NCI-H2171 (cell line): ENCODE data around the gene C21orf58.
"Not testable (repeated sequence)": the region's sequence is repeated elsewhere in the genome, so short reads cannot be mapped to it uniquely, and the experiment has no call there.

Experiments used
- DNase-seq: peaks from one replicate; lab custom pipeline; 2025; lab: John Stamatoyannopoulos, UW

Gene C21orf58

GRCh38 chr21:46323710-46324389, at the start of gene C21orf58, which contains the start of gene PCNT:
C21orf58 (minus strand) TSS chr21:46323870; CDS start chr21:46322738, 1,132 bp downstream.
PCNT (plus strand) TSS chr21:46324156; CDS start chr21:46324229, 73 bp downstream.
- DNase-seq = peak; percentile 96

GRCh38 chr21:46372947-46373346, 49.3 kb upstream of the C21orf58 start:
- DNase-seq = not testable (repeated sequence)

GRCh38 chr21:46372014-46372485, 48.4 kb upstream of the C21orf58 start:
- DNase-seq = no peak

GRCh38 chr21:46371204-46372013, 47.7 kb upstream of the C21orf58 start:
- DNase-seq = no peak

- DNase-seq = no peak
Observed at GRCh38 chr21:46369520-46370235, 46.0 kb upstream of the C21orf58 start.

- DNase-seq = no peak
Observed at GRCh38 chr21:46368533-46369285, 45.0 kb upstream of the C21orf58 start.

- DNase-seq = no peak
Observed at GRCh38 chr21:46366966-46367365, 43.3 kb upstream of the C21orf58 start.

- DNase-seq = no peak
Observed at GRCh38 chr21:46366561-46366960, 42.9 kb upstream of the C21orf58 start.

- DNase-seq = no peak
Observed at GRCh38 chr21:46366091-46366490, 42.4 kb upstream of the C21orf58 start.

- DNase-seq = no peak
Observed at GRCh38 chr21:46363698-46364097, 40.0 kb upstream of the C21orf58 start.

GRCh38 chr21:46362946-46363345, 39.3 kb upstream of the C21orf58 start:
- DNase-seq = no peak

GRCh38 chr21:46361935-46362334, 38.3 kb upstream of the C21orf58 start:
- no peak for DNase-seq

- DNase-seq = no peak
Observed at GRCh38 chr21:46361176-46361575, 37.5 kb upstream of the C21orf58 start.

- DNase-seq = no peak
Observed at GRCh38 chr21:46357684-46358425, 34.2 kb upstream of the C21orf58 start.

GRCh38 chr21:46357335-46357604, 33.6 kb upstream of the C21orf58 start:
- DNase-seq = no peak

GRCh38 chr21:46356494-46357334, 33.0 kb upstream of the C21orf58 start:
- no peak for DNase-seq

GRCh38 chr21:46356005-46356338, 32.3 kb upstream of the C21orf58 start:
- no peak for DNase-seq

GRCh38 chr21:46355161-46356004, 31.7 kb upstream of the C21orf58 start:
- DNase-seq = no peak

- DNase-seq = no peak
Observed at GRCh38 chr21:46354518-46354917, 30.8 kb upstream of the C21orf58 start.

GRCh38 chr21:46354046-46354445, 30.4 kb upstream of the C21orf58 start:
- no peak for DNase-seq
